Fibroblast of lung (primary cell): ENCODE measurements around the gene EFCC1. TPM values are rescaled to one million over a fixed set of nuclear protein-coding genes. Genes with fewer than 3 reads are reported as not detected.
A peak's percentile ranks its signal among the peaks of the same experiment; 100 is the strongest.
"Not testable (repeated sequence)": the region's sequence is repeated elsewhere in the genome, so short reads cannot be mapped to it uniquely, and the experiment has no call there.

Experiments
- DNase-seq, 2 donors: peaks; one replicate each; pipeline versions ENCODE4 v3.0.0 to v3.0.0-alpha.2; 2010; ENCODE audit warnings: low read depth in 2 of 2
- H2AFZ ChIP-seq: 2 replicates; pipeline ENCODE4 v1.5.1; 2012; ENCODE audit warnings: low read length, control low read depth, inconsistent platforms
- H3K27ac ChIP-seq: 2 replicates; pipeline ENCODE4 v1.5.1; 2011; ENCODE audit warnings: low read length, control low read depth; ENCODE audit not compliant: insufficient read depth
- H3K27me3 ChIP-seq: 2 replicates; pipeline ENCODE4 v1.5.1; 2011; ENCODE audit warnings: mild to moderate bottlenecking, low read length; ENCODE audit not compliant: control insufficient read depth, insufficient read depth
- H3K36me3 ChIP-seq: 2 replicates; pipeline ENCODE4 v1.5.1; 2011; ENCODE audit warnings: low read length; ENCODE audit not compliant: control insufficient read depth, insufficient read depth
- H3K4me1 ChIP-seq: 2 replicates; pipeline ENCODE4 v1.5.1; 2011; ENCODE audit warnings: low read length; ENCODE audit not compliant: control insufficient read depth, insufficient read depth; ENCODE audit errors: extremely low read depth
- H3K4me2 ChIP-seq: 2 replicates; pipeline ENCODE4 v1.5.1; 2011; ENCODE audit warnings: low read length, control low read depth; ENCODE audit not compliant: insufficient read depth; ENCODE audit errors: extremely low read depth
- H3K4me3 ChIP-seq, 4 experiments: fragments of 200-600 bp in 1 of 4; sonication (generic) in 1 of 4; replicated peaks in 1 of 4; 2 replicates each; pipeline ENCODE4 v1.5.1; 2011 to 2016; ENCODE audit warnings: low read length in 4 of 4, low read depth in 3 of 4, mild to moderate bottlenecking in 3 of 4, control low read depth in 2 of 4, inconsistent platforms in 1 of 4, mixed read lengths in 1 of 4; ENCODE audit not compliant: insufficient read depth in 1 of 4; ENCODE audit errors: control extremely low read depth in 1 of 4
- H3K79me2 ChIP-seq: 2 replicates; pipeline ENCODE4 v1.5.1; 2012; ENCODE audit warnings: mild to moderate bottlenecking, low read length, inconsistent platforms; ENCODE audit not compliant: control insufficient read depth, insufficient read depth
- H3K9ac ChIP-seq: 2 replicates; pipeline ENCODE4 v1.5.1; 2011; ENCODE audit warnings: mild to moderate bottlenecking, low read length, control low read depth; ENCODE audit not compliant: insufficient read depth
- H3K9me3 ChIP-seq: 2 replicates; pipeline ENCODE4 v1.5.1; 2012; ENCODE audit warnings: low read depth, low read length; ENCODE audit not compliant: control insufficient read depth, insufficient read depth
- H4K20me1 ChIP-seq: 2 replicates; pipeline ENCODE4 v1.5.1; 2011; ENCODE audit warnings: low read length; ENCODE audit not compliant: control insufficient read depth, insufficient read depth; ENCODE audit errors: extremely low read depth
- EZH2 ChIP-seq: IDR thresholded peaks from 2 replicates; pipeline ENCODE4 v1.5.1; 2012; ENCODE audit warnings: low read length, control low read depth, mild to moderate bottlenecking; ENCODE audit errors: missing control alignments
- polyA plus RNA-seq, 2 donors: library from polyadenylated mRNA; depleted of rRNA in 1 of 2; stranded (reverse) in 1 of 2; unstranded in 1 of 2; fragments of >200 nt; gene quantifications; 2 replicates each; pipeline ENCODE4 v1.2.1, GENCODE V29; 2011 to 2012; ENCODE audit warnings: missing spikeins in 1 of 2
- total RNA-seq: library from RNA; depleted of rRNA; stranded (reverse); fragments of >200 nt; gene quantifications from 2 replicates; pipeline ENCODE4 v1.2.1, GENCODE V29; 2014
- TF ChIP-seq, protein P1 (sequence below), 2 donors: IDR thresholded peaks in 1 of 2; conservative IDR thresholded peaks in 1 of 2; 1 replicate in 1 of 2; 2 replicates in 1 of 2; pipeline ENCODE4 v1.5.1; 2011 to 2012; ENCODE audit warnings: low read length in 2 of 2, control low read depth in 1 of 2, inconsistent platforms in 1 of 2, low read depth in 1 of 2, mild to moderate bottlenecking in 1 of 2

Gene EFCC1
- total and polyA plus RNA-seq, 2 donors (not counting 1 experiment from before 2014, with no cell fraction given), result not detected

GRCh38 chr3:129085818-129086217 is 84.7 kb downstream of the EFCC1 start:
- H3K27me3 ChIP-seq, result no peaks in the 10 kb centered on the region
- DNase-seq, result no peak
- no peaks in the 10 kb centered on the region for H3K79me2 ChIP-seq
- H3K36me3 ChIP-seq, result no peaks in the 10 kb centered on the region
- TF ChIP-seq, protein P1, sequence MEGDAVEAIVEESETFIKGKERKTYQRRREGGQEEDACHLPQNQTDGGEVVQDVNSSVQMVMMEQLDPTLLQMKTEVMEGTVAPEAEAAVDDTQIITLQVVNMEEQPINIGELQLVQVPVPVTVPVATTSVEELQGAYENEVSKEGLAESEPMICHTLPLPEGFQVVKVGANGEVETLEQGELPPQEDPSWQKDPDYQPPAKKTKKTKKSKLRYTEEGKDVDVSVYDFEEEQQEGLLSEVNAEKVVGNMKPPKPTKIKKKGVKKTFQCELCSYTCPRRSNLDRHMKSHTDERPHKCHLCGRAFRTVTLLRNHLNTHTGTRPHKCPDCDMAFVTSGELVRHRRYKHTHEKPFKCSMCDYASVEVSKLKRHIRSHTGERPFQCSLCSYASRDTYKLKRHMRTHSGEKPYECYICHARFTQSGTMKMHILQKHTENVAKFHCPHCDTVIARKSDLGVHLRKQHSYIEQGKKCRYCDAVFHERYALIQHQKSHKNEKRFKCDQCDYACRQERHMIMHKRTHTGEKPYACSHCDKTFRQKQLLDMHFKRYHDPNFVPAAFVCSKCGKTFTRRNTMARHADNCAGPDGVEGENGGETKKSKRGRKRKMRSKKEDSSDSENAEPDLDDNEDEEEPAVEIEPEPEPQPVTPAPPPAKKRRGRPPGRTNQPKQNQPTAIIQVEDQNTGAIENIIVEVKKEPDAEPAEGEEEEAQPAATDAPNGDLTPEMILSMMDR (conservative IDR thresholded peaks at IDR 0.05 in 1 of 2, IDR thresholded peaks at IDR 0.05 in 1 of 2; ENCODE audit: low read depth in 1 of 2, low read length in 2 of 2), result no peak
- no peak for TF ChIP-seq EZH2
- no peak overlapping the region for H3K27ac ChIP-seq
- H4K20me1 ChIP-seq, result no peaks in the 10 kb centered on the region
- H3K4me1 ChIP-seq, result peaks cover 3% of the 10 kb centered on the region
- H3K9ac ChIP-seq, result no peak overlapping the region
- no peak overlapping the region for H2AFZ ChIP-seq
- no peaks in the 10 kb centered on the region for H3K9me3 ChIP-seq
- no peak overlapping the region for H3K4me3 ChIP-seq
- H3K4me2 ChIP-seq, result no peak overlapping the region

- TF ChIP-seq EZH2, result no peak
- no peaks in the 10 kb centered on the region for H3K79me2 ChIP-seq
- DNase-seq, result peak; percentile 30 to 48
- H2AFZ ChIP-seq, result no peak overlapping the region
- H3K4me1 ChIP-seq, result peaks cover 3% of the 10 kb centered on the region
- H4K20me1 ChIP-seq, result no peaks in the 10 kb centered on the region
- H3K4me3 ChIP-seq, result no peak overlapping the region
- no peaks in the 10 kb centered on the region for H3K9me3 ChIP-seq
- no peak overlapping the region for H3K9ac ChIP-seq
- peak overlapping the region; percentile 32 for H3K27ac ChIP-seq
- H3K4me2 ChIP-seq, result no peak overlapping the region
- no peaks in the 10 kb centered on the region for H3K27me3 ChIP-seq
- no peaks in the 10 kb centered on the region for H3K36me3 ChIP-seq
Measured at GRCh38 chr3:129087138-129087702, 86.1 kb downstream of the EFCC1 start.

GRCh38 chr3:129087904-129088303 is 86.8 kb downstream of the EFCC1 start:
- H3K4me2 ChIP-seq, H3K36me3 ChIP-seq, H3K27ac ChIP-seq, H3K4me1 ChIP-seq, H2AFZ ChIP-seq, H3K4me3 ChIP-seq, H3K9ac ChIP-seq, H3K79me2 ChIP-seq, H3K9me3 ChIP-seq, H3K27me3 ChIP-seq, H4K20me1 ChIP-seq: not testable (repeated sequence)
- DNase-seq, result peak; percentile 49 to 70

DNA sequence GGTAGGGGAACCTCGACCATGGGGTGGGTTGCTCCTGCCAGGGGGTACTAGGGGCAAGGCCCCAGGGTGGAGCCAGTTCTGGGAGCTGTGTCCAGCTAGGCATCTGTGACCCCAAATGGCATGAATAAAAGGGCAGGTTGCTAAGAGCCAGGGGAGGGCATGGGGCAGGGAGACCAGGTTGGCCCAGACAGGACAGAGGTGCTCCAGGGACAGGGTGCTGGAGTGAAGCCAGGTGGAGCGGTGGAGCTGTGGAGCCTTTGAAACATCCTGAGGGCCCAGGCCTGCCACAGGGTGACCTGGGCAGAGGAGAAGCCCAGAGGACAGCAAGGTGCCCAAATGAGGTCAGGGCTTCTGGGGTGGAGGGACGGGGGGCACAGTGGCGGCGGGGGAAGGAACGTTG is 87.2 kb downstream of the EFCC1 start:
- H3K4me1 ChIP-seq, H3K36me3 ChIP-seq, H2AFZ ChIP-seq, H3K4me2 ChIP-seq, DNase-seq, H3K27ac ChIP-seq, H3K27me3 ChIP-seq, H4K20me1 ChIP-seq, H3K4me3 ChIP-seq, H3K79me2 ChIP-seq, H3K9ac ChIP-seq, H3K9me3 ChIP-seq: not testable (repeated sequence)

Other genes with a start within 250 kb of the EFCC1 start
- gene ACAD9, start 121.7 kb upstream of the EFCC1 start, total RNA-seq, result 26.5 and 41.6 TPM in 2 replicates
- 33.6 and 45.3 TPM in 2 replicates for gene ACAD9, start 121.7 kb upstream of the EFCC1 start, polyA plus RNA-seq
- gene CFAP92, start 7.2 kb upstream of the EFCC1 start, total RNA-seq, result under 0.01 TPM in 1 of 2 replicates, not detected in the other
- 0.07 and 0.09 TPM in 2 replicates for gene CFAP92, start 7.2 kb upstream of the EFCC1 start, polyA plus RNA-seq
- gene GP9, start 59.5 kb downstream of the EFCC1 start, total RNA-seq, result not detected in 2 replicates
- gene GP9, start 59.5 kb downstream of the EFCC1 start, polyA plus RNA-seq, result not detected in 2 replicates
- gene RAB43, start 120.5 kb downstream of the EFCC1 start, total RNA-seq, result 12.1 and 21.5 TPM in 2 replicates
- 5.7 and 6.6 TPM in 2 replicates for gene RAB43, start 120.5 kb downstream of the EFCC1 start, polyA plus RNA-seq
- gene ISY1, start 159.8 kb downstream of the EFCC1 start, total RNA-seq, result 30.3 and 34.8 TPM in 2 replicates
- 39.6 and 40.2 TPM in 2 replicates for gene ISY1, start 159.8 kb downstream of the EFCC1 start, polyA plus RNA-seq
- 262 and 317 TPM in 2 replicates for gene CNBP, start 182.6 kb downstream of the EFCC1 start, total RNA-seq
- gene CNBP, start 182.6 kb downstream of the EFCC1 start, polyA plus RNA-seq, result 369 and 412 TPM in 2 replicates
- gene COPG1, start 248.3 kb downstream of the EFCC1 start, total RNA-seq, result 240 and 306 TPM in 2 replicates
- gene COPG1, start 248.3 kb downstream of the EFCC1 start, polyA plus RNA-seq, result 237 and 257 TPM in 2 replicates